K562 (cell line): ENCODE results near the gene ZNF516. TPM values are rescaled to one million over a fixed set of nuclear protein-coding genes. Genes with fewer than 3 reads are reported as not detected.

Source experiments
- ATAC-seq: fragments of 200-7000 bp; cut with Tn5 transposase; 3 replicates; pipeline ENCODE4 v1.9.1; 2020; ENCODE audit warnings: moderate library complexity
- BruUV-seq: library from RNA; stranded (reverse); fragments of 400-500 nt; replicated peaks from 2 replicates; lab custom pipeline; 2021; lab: Mats Ljungman, UMichigan
- CTCF ChIA-PET: fragments of 300-600 bp; formaldehyde crosslinking; extraction: SDS; loops from one replicate; lab custom pipeline; 2021; ENCODE audit warnings: low intra/inter-chr PET ratio; lab: Yijun Ruan, JAX
- POLR2A ChIA-PET: fragments of 300-600, 350-650 bp; sonication (Branson Sonifier 250); formaldehyde crosslinking; extraction: SDS; loops from one replicate; lab custom pipeline; 2021; ENCODE audit warnings: antibody characterized with exemption, inconsistent platforms; lab: Yijun Ruan, JAX
- DNase-seq, 4 experiments: peaks; one replicate each; pipeline versions ENCODE4 v3.0.0 to v3.0.0-alpha.2; 2011 to 2018; ENCODE audit warnings: low spot score in 3 of 4, mixed read lengths in 3 of 4; ENCODE audit errors: extremely low read depth in 1 of 4
- FAIRE-seq: peaks from 2 replicates; lab custom pipeline; 2011; peaks lifted over from hg19 to GRCh38; lab: Jason Lieb, UNC
- H2AFZ ChIP-seq: 2 replicates; pipeline ENCODE4 v1.6.0; 2011; ENCODE audit warnings: low read depth, low read length, control low read depth, inconsistent platforms
- H3K27ac ChIP-seq: fragments of 200-600 bp; 3 replicates; pipeline ENCODE4 v1.8.0; 2011; ENCODE audit warnings: low read depth, mild to moderate bottlenecking, control low read depth, inconsistent platforms, low read length, moderate library complexity, mixed read lengths; ENCODE audit errors: extremely low read depth
- H3K27me3 ChIP-seq, 2 experiments: fragments of 300-600 bp in 1 of 2; 2 replicates in 1 of 2; 3 replicates in 1 of 2; pipeline versions ENCODE4 v1.6.0 to v1.8.0; 2011; ENCODE audit warnings: inconsistent platforms in 2 of 2, low read length in 2 of 2, mild to moderate bottlenecking in 1 of 2, mixed read lengths in 1 of 2, moderate library complexity in 1 of 2; ENCODE audit not compliant: control insufficient read depth in 2 of 2, insufficient read depth in 2 of 2
- H3K36me3 ChIP-seq: fragments of 300-600 bp; 3 replicates; pipeline ENCODE4 v1.8.0; 2011; ENCODE audit warnings: mild to moderate bottlenecking, low read length, inconsistent platforms; ENCODE audit not compliant: control insufficient read depth, insufficient read depth
- H3K4me1 ChIP-seq, 2 experiments: fragments of 200-600 bp in 1 of 2; replicated peaks in 1 of 2; 2 replicates in 1 of 2; 3 replicates in 1 of 2; pipeline versions ENCODE4 v1.5.1 to v1.8.0; 2011; ENCODE audit warnings: inconsistent platforms in 2 of 2, low read length in 2 of 2, mild to moderate bottlenecking in 1 of 2, mixed read lengths in 1 of 2, moderate library complexity in 1 of 2; ENCODE audit not compliant: control insufficient read depth in 2 of 2, insufficient read depth in 2 of 2
- H3K4me2 ChIP-seq: 2 replicates; pipeline ENCODE4 v1.6.1; 2011; ENCODE audit warnings: low read length, control low read depth, inconsistent platforms, mixed read lengths; ENCODE audit not compliant: insufficient read depth
- H3K4me3 ChIP-seq: fragments of 200-600 bp; sonication (generic), shearing (Covaris generic); 2 replicates; pipeline ENCODE4 v1.5.1; 2016; ENCODE audit warnings: control low read depth, inconsistent platforms
- H3K79me2 ChIP-seq: fragments of 200-600 bp; 3 replicates; pipeline ENCODE4 v1.8.0; 2011; ENCODE audit warnings: low read length, inconsistent platforms; ENCODE audit not compliant: control insufficient read depth, insufficient read depth
- H3K9ac ChIP-seq, 2 experiments: 2 replicates each; pipeline versions ENCODE4 v1.6.0 to v1.6.1; 2011; ENCODE audit warnings: low read depth in 2 of 2, low read length in 2 of 2, control low read depth in 1 of 2, inconsistent platforms in 1 of 2, mild to moderate bottlenecking in 1 of 2, mixed read lengths in 1 of 2; ENCODE audit not compliant: insufficient read depth in 1 of 2
- H3K9me1 ChIP-seq: one replicate; pipeline ENCODE4 v1.6.0; 2011; ENCODE audit warnings: inconsistent platforms, mild to moderate bottlenecking, low read length, moderate library complexity; ENCODE audit not compliant: control insufficient read depth, insufficient read depth
- H3K9me3 ChIP-seq: replicated peaks from 2 replicates; pipeline ENCODE4 v1.5.1; 2011; ENCODE audit warnings: low read depth, low read length, inconsistent platforms; ENCODE audit not compliant: control insufficient read depth, insufficient read depth
- H4K20me1 ChIP-seq: replicated peaks from 2 replicates; pipeline ENCODE4 v1.6.1; 2011; ENCODE audit warnings: low read length, inconsistent platforms, mixed read lengths; ENCODE audit not compliant: control insufficient read depth, insufficient read depth
- CREB5 ChIP-seq: fragments of 250-450 bp; sonication (Bioruptor Pico); IDR thresholded peaks from 2 replicates; pipeline ENCODE4 v1.5.0; 2020; ENCODE audit warnings: mild to moderate bottlenecking
- HDAC3 ChIP-seq: fragments of 450-650 bp; IDR thresholded peaks from 2 replicates; pipeline ENCODE4 v1.6.1; 2018; ENCODE audit warnings: borderline replicate concordance, mild to moderate bottlenecking, moderate library complexity; ENCODE audit not compliant: partially characterized antibody
- ILF3 ChIP-seq: fragments of 450-650 bp; IDR thresholded peaks from 2 replicates; pipeline ENCODE4 v1.6.1; 2018; ENCODE audit warnings: antibody characterized with exemption, mild to moderate bottlenecking, moderate library complexity, borderline replicate concordance
- NFIC ChIP-seq: fragments of 450-650 bp; IDR thresholded peaks from 2 replicates; pipeline ENCODE4 v1.6.1; 2017; ENCODE audit warnings: mild to moderate bottlenecking, inconsistent platforms
- NFXL1 ChIP-seq: fragments of 450-650 bp; formaldehyde crosslinking; IDR thresholded peaks from 2 replicates; pipeline ENCODE4 v1.4.0; 2021; ENCODE audit warnings: mild to moderate bottlenecking
- NUFIP1 ChIP-seq: fragments of 450-650 bp; IDR thresholded peaks from 2 replicates; pipeline ENCODE4 v1.6.1; 2018; ENCODE audit not compliant: partially characterized antibody
- RAD21 ChIP-seq, 2 experiments: fragments of 250-450 bp in 1 of 2; fragments of 450-650 bp in 1 of 2; sonication (Bioruptor Pico) in 1 of 2; formaldehyde crosslinking in 1 of 2; IDR thresholded peaks in 1 of 2; conservative IDR thresholded peaks in 1 of 2; 2 replicates each; pipeline versions ENCODE4 v1.4.0 to v1.8.0; 2020 to 2022; ENCODE audit warnings: mild to moderate bottlenecking in 2 of 2, moderate library complexity in 1 of 2
- RAD51 ChIP-seq: fragments of 450-650 bp; IDR thresholded peaks from 2 replicates; pipeline ENCODE4 v1.7.1; 2016; ENCODE audit warnings: low read depth, mild to moderate bottlenecking, borderline replicate concordance
- RHOXF2B ChIP-seq: fragments of 250-450 bp; sonication (Bioruptor Pico); conservative IDR thresholded peaks from 2 replicates; pipeline ENCODE4 v1.5.1; 2021
- SIRT6 ChIP-seq: IDR thresholded peaks from one replicate; pipeline ENCODE4 v1.6.1; 2012; ENCODE audit warnings: low read depth, mild to moderate bottlenecking, control low read depth, inconsistent platforms, low read length, moderate library complexity
- SOX6 ChIP-seq: fragments of 450-650 bp; IDR thresholded peaks from 2 replicates; pipeline ENCODE4 v1.6.1; 2014; ENCODE audit warnings: mild to moderate bottlenecking
- SRSF1 ChIP-seq: fragments of 200-400 bp; formaldehyde crosslinking; IDR thresholded peaks from 2 replicates; pipeline ENCODE4 v1.6.1; 2017; ENCODE audit warnings: mild to moderate bottlenecking, low read depth, low read length, moderate library complexity
- TFAM ChIP-seq: fragments of 250-450 bp; sonication (Bioruptor Pico); conservative IDR thresholded peaks from 2 replicates; pipeline ENCODE4 v1.5.0; 2021; ENCODE audit warnings: mild to moderate bottlenecking, moderate library complexity
- ZFP30 ChIP-seq: fragments of 250-450 bp; sonication (Bioruptor Pico); IDR thresholded peaks from 2 replicates; pipeline ENCODE4 v1.8.0; 2022; ENCODE audit warnings: moderate library complexity, mild to moderate bottlenecking, inconsistent platforms, borderline replicate concordance
- ZNF274 ChIP-seq: IDR thresholded peaks from 2 replicates; pipeline ENCODE4 v1.6.1; 2011; ENCODE audit warnings: low read depth, mild to moderate bottlenecking, low read length, moderate library complexity, borderline replicate concordance
- ZNF311 ChIP-seq: fragments of 250-450 bp; sonication (Bioruptor Pico); IDR thresholded peaks from 2 replicates; pipeline ENCODE4 v1.4.0; 2020; ENCODE audit warnings: mild to moderate bottlenecking, moderate library complexity
- ZNF586 ChIP-seq: fragments of 450-650 bp; formaldehyde crosslinking; conservative IDR thresholded peaks from 2 replicates; pipeline ENCODE4 v1.4.0; 2020; ENCODE audit warnings: mild to moderate bottlenecking, moderate library complexity
- WGBS: fragments of 100-300 bp; shearing (Covaris generic); methylation state at CpG from one replicate; pipeline ENCODE4 v1.1.6; 2016; ENCODE audit warnings: low coverage, mixed read lengths; ENCODE audit not compliant: insufficient coverage; ENCODE audit errors: missing lambda C conversion rate; 5-methylcytosine and 5-hydroxymethylcytosine counted together
- in situ Hi-C: fragments of 300-500 bp; cut with MboI; formaldehyde crosslinking; loops from 4 replicates; pipeline ENCODE4 v1.15.0; 2018; ENCODE audit warnings: inconsistent platforms, mixed read lengths
- intact Hi-C: fragments of 100-400 bp; cut with micrococcal nuclease; formaldehyde crosslinking; loops from 2 replicates; pipeline ENCODE4 v1.14.2; 2022
- polyA plus RNA-seq, 8 experiments: library from polyadenylated mRNA; depleted of rRNA in 4 of 8; stranded (reverse) in 5 of 8; unstranded in 3 of 8; fragments of >200 nt; fragmentation: Nextera tagmentation in 2 of 8; fragmentation: Illumina TruSeq in 1 of 8; extraction: Ambion mirVana in 2 of 8; extraction: Trizol in 1 of 8; gene quantifications; 2 replicates each; pipeline versions ENCODE4 v1.2.1 to v1.2.3, GENCODE V29; 2011 to 2014; ENCODE audit warnings: inconsistent platforms in 1 of 8, missing spikeins in 1 of 8
- total RNA-seq, 7 experiments: library from RNA; depleted of rRNA in 6 of 7; stranded (reverse); fragments of >200 nt in 6 of 7; fragmentation: Illumina TruSeq in 2 of 7; extraction: Trizol in 2 of 7; gene quantifications; 2 replicates each; pipeline versions ENCODE4 v1.2.1 to v1.2.3, GENCODE V29; 2011 to 2021; ENCODE audit warnings: low replicate concordance in 1 of 7

ZNF516 gene
- total and polyA plus RNA-seq, 9 of the 15 experiments (the other 6 are each of a cell fraction or from before 2014, with no cell fraction given) = 0.04 to 0.20 (median 0.08) TPM; not detected in 3

- H3K4me1 ChIP-seq = peaks cover 2 to 8% of the 10 kb centered on the region in 2 experiments; a peak in 2 of 5 replicates
- no peaks in the 10 kb centered on the region for H3K9me3 ChIP-seq
- intact Hi-C loops = no loop called here
- no peaks in the 10 kb centered on the region for H3K9me1 ChIP-seq
- in situ Hi-C loops = no loop called here
- H2AFZ ChIP-seq = no peak overlapping the region
- H3K4me2 ChIP-seq = no peak overlapping the region
- no peak for TF ChIP-seq RAD21 (CRISPR knock-in tag; conservative IDR thresholded peaks at IDR 0.05 in 1 of 2, IDR thresholded peaks at IDR 0.05 in 1 of 2)
- no peaks in the 10 kb centered on the region for H3K36me3 ChIP-seq
- no peak overlapping the region for H3K9ac ChIP-seq
- 0 out of 2 replicates have a peak, but pooled peaks cover 3% of the 10 kb centered on the region for H4K20me1 ChIP-seq
- FAIRE-seq = no peak
- no peaks in the 10 kb centered on the region for H3K79me2 ChIP-seq
- no peak overlapping the region for H3K4me3 ChIP-seq
- DNase-seq = no peak
- no peak overlapping the region for H3K27ac ChIP-seq
- no peaks in the 10 kb centered on the region; a peak in 3 of 5 replicates for H3K27me3 ChIP-seq
- no TSS peak for BruUV-seq
- POLR2A ChIA-PET = no interaction called here
- CTCF ChIA-PET = no interaction called here
- WGBS = 1% methylated on average over 6 of the region's 6 CpGs
- ATAC-seq = no peak
Measured at GRCh38 chr18:76498064-76498463, 3.0 kb upstream of the ZNF516 start.

GRCh38 chr18:76497021-76497420 lies 2.0 kb upstream of the ZNF516 start:
- WGBS = 17% methylated on average over 6 of the region's 6 CpGs
- no peaks in the 10 kb centered on the region for H3K9me1 ChIP-seq
- H3K4me1 ChIP-seq = peaks cover 2 to 17% of the 10 kb centered on the region in 2 experiments; a peak in 2 of 5 replicates
- H4K20me1 ChIP-seq = 0 out of 2 replicates have a peak, but pooled peaks cover 3% of the 10 kb centered on the region
- no peak overlapping the region for H3K4me2 ChIP-seq
- H3K79me2 ChIP-seq = no peaks in the 10 kb centered on the region
- intact Hi-C loops (no loop called here), in situ Hi-C loops (no loop called here)
- DNase-seq = no peak
- FAIRE-seq = no peak
- POLR2A ChIA-PET = no interaction called here
- H3K36me3 ChIP-seq = no peaks in the 10 kb centered on the region
- no TSS peak for BruUV-seq
- no peak overlapping the region for H3K4me3 ChIP-seq
- H3K9me3 ChIP-seq = no peaks in the 10 kb centered on the region
- H3K9ac ChIP-seq = no peak overlapping the region
- H3K27me3 ChIP-seq = no peaks in the 10 kb centered on the region; a peak in 2 of 5 replicates
- TF ChIP-seq ZNF311 (no peak), RHOXF2B (CRISPR knock-in tag) (no peak), CREB5 (no peak), SOX6 (no peak), ILF3 (no peak), ZNF274 (no peak), NUFIP1 (no peak), RAD51 (no peak), ZFP30 (CRISPR knock-in tag) (no peak), ZNF586 (CRISPR knock-in tag) (no peak), TFAM (no peak), HDAC3 (no peak), NFIC (no peak), NFXL1 (CRISPR knock-in tag) (no peak), SRSF1 (no peak), SIRT6 (no peak)
- H2AFZ ChIP-seq = no peak overlapping the region
- no peak overlapping the region for H3K27ac ChIP-seq
- CTCF ChIA-PET = no interaction called here
- no peak for ATAC-seq
